ENCODE results near the gene CBR3.

DNA sequence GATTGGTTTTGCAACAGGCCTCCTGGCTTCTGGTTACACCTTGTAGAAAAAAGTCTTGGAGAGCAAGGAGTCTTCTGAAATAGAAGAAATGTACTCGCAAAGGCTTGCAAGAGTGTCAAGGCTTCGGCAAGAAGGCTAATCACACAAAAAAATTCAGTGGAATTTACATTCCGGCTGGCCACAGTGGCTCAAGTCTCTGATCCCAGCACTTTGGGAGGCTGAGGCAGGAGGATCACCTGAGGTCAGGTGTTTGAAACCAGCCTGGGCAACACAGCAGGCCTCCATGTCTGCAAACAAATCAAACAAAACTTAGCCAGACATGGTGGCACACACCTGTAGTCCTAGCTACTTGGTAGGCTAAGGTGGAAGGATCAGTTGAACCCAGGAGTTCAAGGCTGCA is 14.0 kb downstream of the CBR3 start:
- TF ChIP-seq, protein P1, sequence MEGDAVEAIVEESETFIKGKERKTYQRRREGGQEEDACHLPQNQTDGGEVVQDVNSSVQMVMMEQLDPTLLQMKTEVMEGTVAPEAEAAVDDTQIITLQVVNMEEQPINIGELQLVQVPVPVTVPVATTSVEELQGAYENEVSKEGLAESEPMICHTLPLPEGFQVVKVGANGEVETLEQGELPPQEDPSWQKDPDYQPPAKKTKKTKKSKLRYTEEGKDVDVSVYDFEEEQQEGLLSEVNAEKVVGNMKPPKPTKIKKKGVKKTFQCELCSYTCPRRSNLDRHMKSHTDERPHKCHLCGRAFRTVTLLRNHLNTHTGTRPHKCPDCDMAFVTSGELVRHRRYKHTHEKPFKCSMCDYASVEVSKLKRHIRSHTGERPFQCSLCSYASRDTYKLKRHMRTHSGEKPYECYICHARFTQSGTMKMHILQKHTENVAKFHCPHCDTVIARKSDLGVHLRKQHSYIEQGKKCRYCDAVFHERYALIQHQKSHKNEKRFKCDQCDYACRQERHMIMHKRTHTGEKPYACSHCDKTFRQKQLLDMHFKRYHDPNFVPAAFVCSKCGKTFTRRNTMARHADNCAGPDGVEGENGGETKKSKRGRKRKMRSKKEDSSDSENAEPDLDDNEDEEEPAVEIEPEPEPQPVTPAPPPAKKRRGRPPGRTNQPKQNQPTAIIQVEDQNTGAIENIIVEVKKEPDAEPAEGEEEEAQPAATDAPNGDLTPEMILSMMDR (conservative IDR thresholded peaks at IDR 0.05 in 1 of 2, IDR thresholded peaks at IDR 0.05 in 1 of 2; ENCODE audit: extremely low read depth in 1 of 2, insufficient read depth in 1 of 2, low read depth in 1 of 2, low read length in 2 of 2): no peak
- TF ChIP-seq EZH2 (IDR thresholded peaks at IDR 0.05; ENCODE audit: borderline replicate concordance, low read length): no peak
